ENCODE measurements around the gene MSI2.

DNA sequence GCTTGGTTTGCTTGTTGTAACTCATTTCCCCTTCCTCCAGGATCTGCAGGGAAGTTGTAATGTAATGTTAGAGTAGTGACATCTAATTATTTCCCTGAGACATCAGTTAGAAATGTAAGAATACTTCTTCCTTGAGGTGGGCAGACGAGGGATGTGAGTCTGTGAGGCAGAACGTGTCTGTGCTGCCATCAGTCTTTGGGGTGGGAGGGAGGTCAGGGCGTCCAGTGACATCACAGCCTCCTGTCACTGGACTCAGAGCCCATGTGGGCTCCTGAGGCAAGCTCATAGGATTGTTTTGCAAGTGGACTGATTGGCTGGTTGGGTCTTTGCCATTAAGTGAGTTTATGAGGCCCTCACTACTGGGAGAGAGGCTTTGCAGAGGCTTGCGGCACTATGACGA, 300.0 kb downstream of the MSI2 start:
- TF ChIP-seq, protein P1, sequence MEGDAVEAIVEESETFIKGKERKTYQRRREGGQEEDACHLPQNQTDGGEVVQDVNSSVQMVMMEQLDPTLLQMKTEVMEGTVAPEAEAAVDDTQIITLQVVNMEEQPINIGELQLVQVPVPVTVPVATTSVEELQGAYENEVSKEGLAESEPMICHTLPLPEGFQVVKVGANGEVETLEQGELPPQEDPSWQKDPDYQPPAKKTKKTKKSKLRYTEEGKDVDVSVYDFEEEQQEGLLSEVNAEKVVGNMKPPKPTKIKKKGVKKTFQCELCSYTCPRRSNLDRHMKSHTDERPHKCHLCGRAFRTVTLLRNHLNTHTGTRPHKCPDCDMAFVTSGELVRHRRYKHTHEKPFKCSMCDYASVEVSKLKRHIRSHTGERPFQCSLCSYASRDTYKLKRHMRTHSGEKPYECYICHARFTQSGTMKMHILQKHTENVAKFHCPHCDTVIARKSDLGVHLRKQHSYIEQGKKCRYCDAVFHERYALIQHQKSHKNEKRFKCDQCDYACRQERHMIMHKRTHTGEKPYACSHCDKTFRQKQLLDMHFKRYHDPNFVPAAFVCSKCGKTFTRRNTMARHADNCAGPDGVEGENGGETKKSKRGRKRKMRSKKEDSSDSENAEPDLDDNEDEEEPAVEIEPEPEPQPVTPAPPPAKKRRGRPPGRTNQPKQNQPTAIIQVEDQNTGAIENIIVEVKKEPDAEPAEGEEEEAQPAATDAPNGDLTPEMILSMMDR (IDR thresholded peaks at IDR 0.05; ENCODE audit: low read length): no peak
- no peak for TF ChIP-seq EZH2 (IDR thresholded peaks at IDR 0.05; ENCODE audit: borderline replicate concordance, low read length)
